HCT116 (cell line): ENCODE data around the gene GNL2. TPM values are rescaled to one million over a fixed set of nuclear protein-coding genes. Genes with fewer than 3 reads are reported as not detected.

Experiments used
- ATAC-seq: fragments of 200-7000 bp; cut with Tn5 transposase; 2 replicates; pipeline ENCODE4 v1.9.1; 2020; ENCODE audit warnings: mild to moderate bottlenecking, moderate library complexity
- BruUV-seq: library from RNA; stranded (reverse); fragments of 400-500 nt; replicated peaks from 2 replicates; lab custom pipeline; 2021; lab: Mats Ljungman, UMichigan
- CTCF ChIA-PET: fragments of 300-600 bp; sonication (Branson Sonifier 250); formaldehyde crosslinking; loops from one replicate; lab custom pipeline; 2021; ENCODE audit warnings: antibody characterized with exemption; lab: Charles Lee
- POLR2A ChIA-PET: fragments of 300-600, 350-600 bp; sonication (Branson Sonifier 250); formaldehyde crosslinking; loops from one replicate; lab custom pipeline; 2021; ENCODE audit warnings: antibody characterized with exemption; lab: Charles Lee
- RAD21 ChIA-PET, 2 experiments: fragments of 300-600 bp; sonication (Branson Sonifier 250); formaldehyde crosslinking; loops; one replicate each; lab custom pipeline; 2023; ENCODE audit warnings: low total read pairs in 2 of 2; ENCODE audit not compliant: uncharacterized antibody in 2 of 2, unreplicated experiment in 2 of 2, low non-redundant PET in 1 of 2; lab: Charles Lee
- DNase-seq: peaks from one replicate; pipeline ENCODE4 v3.0.0-alpha.2; 2010; ENCODE audit warnings: low read depth, low spot score
- H2AFZ ChIP-seq: fragments of 200-600 bp; shearing (Covaris generic), sonication (generic); 2 replicates; pipeline ENCODE4 v1.6.1; 2017; ENCODE audit warnings: low read depth, mixed run types, mixed read lengths, antibody characterized with exemption, low read length; ENCODE audit not compliant: poor library complexity, severe bottlenecking
- H3K27ac ChIP-seq: 2 replicates; pipeline ENCODE4 v1.5.1; 2012; ENCODE audit warnings: low read depth, low read length
- H3K27me3 ChIP-seq: fragments of 200-600 bp; sonication (generic); 2 replicates; pipeline ENCODE4 v1.6.1; 2016; ENCODE audit warnings: mixed run types, low read length, mixed read lengths; ENCODE audit not compliant: insufficient read depth
- H3K36me3 ChIP-seq, 2 experiments: fragments of 200-500 bp in 1 of 2; fragments of 200-600 bp in 1 of 2; sonication (Bioruptor generic) in 1 of 2; sonication (generic) in 1 of 2; 2 replicates each; pipeline versions ENCODE4 v1.5.1 to v1.6.1; 2014 to 2016; ENCODE audit warnings: low read length in 2 of 2, inconsistent platforms in 1 of 2, mixed read lengths in 1 of 2, mixed run types in 1 of 2; ENCODE audit not compliant: insufficient read depth in 2 of 2, control insufficient read depth in 1 of 2
- H3K4me1 ChIP-seq, 2 experiments: fragments of 200-600 bp in 1 of 2; sonication (generic) in 1 of 2; 2 replicates each; pipeline versions ENCODE4 v1.5.1 to v1.6.1; 2012 to 2017; ENCODE audit warnings: low read length in 2 of 2, inconsistent platforms in 1 of 2, mild to moderate bottlenecking in 1 of 2, mixed read lengths in 1 of 2, mixed run types in 1 of 2, moderate library complexity in 1 of 2; ENCODE audit not compliant: insufficient read depth in 2 of 2, control insufficient read depth in 1 of 2
- H3K4me2 ChIP-seq: fragments of 200-600 bp; sonication (generic); 2 replicates; pipeline ENCODE4 v1.6.1; 2017; ENCODE audit warnings: mixed run types, low read length, mixed read lengths
- H3K4me3 ChIP-seq, 2 experiments: fragments of 200-600 bp in 1 of 2; sonication (generic) in 1 of 2; replicated peaks in 1 of 2; 2 replicates each; pipeline ENCODE4 v1.5.1; 2011 to 2016; ENCODE audit warnings: low read length in 2 of 2, control low read depth in 1 of 2, low read depth in 1 of 2, mild to moderate bottlenecking in 1 of 2, mixed read lengths in 1 of 2, mixed run types in 1 of 2
- H3K79me2 ChIP-seq: fragments of 200-600 bp; sonication (generic); 2 replicates; pipeline ENCODE4 v1.6.1; 2017; ENCODE audit warnings: mild to moderate bottlenecking, mixed run types, low read length, moderate library complexity, mixed read lengths; ENCODE audit not compliant: insufficient read depth
- H3K9ac ChIP-seq: fragments of 200-600 bp; sonication (generic); 2 replicates; pipeline ENCODE4 v1.6.1; 2016; ENCODE audit warnings: low read length, mixed read lengths
- H3K9me2 ChIP-seq: fragments of 200-600 bp; sonication (generic), shearing (Covaris generic); 2 replicates; pipeline ENCODE4 v1.6.1; 2017; ENCODE audit warnings: mixed run types, mild to moderate bottlenecking, moderate library complexity; ENCODE audit not compliant: insufficient read depth
- H3K9me3 ChIP-seq, 2 experiments: fragments of 200-500 bp in 1 of 2; fragments of 200-600 bp in 1 of 2; sonication (Bioruptor generic) in 1 of 2; sonication (generic) in 1 of 2; 2 replicates each; pipeline ENCODE4 v1.6.1; 2014 to 2017; ENCODE audit warnings: low read length in 2 of 2, mixed read lengths in 2 of 2, inconsistent platforms in 1 of 2, low read depth in 1 of 2, mild to moderate bottlenecking in 1 of 2, mixed run types in 1 of 2, moderate library complexity in 1 of 2; ENCODE audit not compliant: control insufficient read depth in 1 of 2, insufficient read depth in 1 of 2
- H4K20me1 ChIP-seq: fragments of 200-600 bp; sonication (generic), shearing (Covaris generic); 2 replicates; pipeline ENCODE4 v1.6.1; 2017; ENCODE audit warnings: mixed run types, mild to moderate bottlenecking, moderate library complexity; ENCODE audit not compliant: insufficient read depth
- ATF3 ChIP-seq: IDR thresholded peaks from 2 replicates; pipeline ENCODE4 v1.6.1; 2012
- CBX3 ChIP-seq: IDR thresholded peaks from 2 replicates; pipeline ENCODE4 v1.6.1; 2012; ENCODE audit warnings: low read depth
- CEBPB ChIP-seq: IDR thresholded peaks from 2 replicates; pipeline ENCODE4 v1.6.1; 2012; ENCODE audit warnings: low read depth
- CTCF ChIP-seq, 3 experiments: fragments of 200-600 bp in 1 of 3; sonication (generic) in 1 of 3; IDR thresholded peaks in 2 of 3; conservative IDR thresholded peaks in 1 of 3; 2 replicates each; pipeline ENCODE4 v1.5.1; 2012 to 2017; ENCODE audit warnings: low read depth in 2 of 3, low read length in 2 of 3, antibody characterized with exemption in 1 of 3, borderline replicate concordance in 1 of 3, control low read depth in 1 of 3, mild to moderate bottlenecking in 1 of 3, mixed read lengths in 1 of 3, mixed run types in 1 of 3, moderate library complexity in 1 of 3; ENCODE audit not compliant: insufficient read depth in 1 of 3
- EGR1 ChIP-seq: IDR thresholded peaks from 2 replicates; pipeline ENCODE4 v1.6.1; 2012; ENCODE audit warnings: low read depth
- ELF1 ChIP-seq: IDR thresholded peaks from 2 replicates; pipeline ENCODE4 v1.6.1; 2012; ENCODE audit warnings: low read depth, borderline replicate concordance
- FOSL1 ChIP-seq: IDR thresholded peaks from 2 replicates; pipeline ENCODE4 v1.6.1; 2012; ENCODE audit warnings: low read depth
- JUND ChIP-seq: IDR thresholded peaks from 2 replicates; pipeline ENCODE4 v1.6.1; 2012
- POLR2A ChIP-seq: IDR thresholded peaks from 2 replicates; pipeline ENCODE4 v1.7.0; 2011; ENCODE audit warnings: borderline replicate concordance; ENCODE audit not compliant: insufficient read depth, insufficient read length; ENCODE audit errors: extremely low read depth
- POLR2AphosphoS5 ChIP-seq: IDR thresholded peaks from 2 replicates; pipeline ENCODE4 v1.6.1; 2011; ENCODE audit warnings: mild to moderate bottlenecking, low read depth, low read length, moderate library complexity
- REST ChIP-seq: IDR thresholded peaks from 2 replicates; pipeline ENCODE4 v1.6.1; 2012; ENCODE audit warnings: low read depth
- SIN3A ChIP-seq: IDR thresholded peaks from 2 replicates; pipeline ENCODE4 v1.6.1; 2012; ENCODE audit warnings: low read depth
- SP1 ChIP-seq: IDR thresholded peaks from 2 replicates; pipeline ENCODE4 v1.6.1; 2012; ENCODE audit warnings: low read depth
- SRF ChIP-seq: IDR thresholded peaks from 2 replicates; pipeline ENCODE4 v1.6.1; 2012; ENCODE audit warnings: low read depth
- TCF7L2 ChIP-seq: IDR thresholded peaks from 2 replicates; pipeline ENCODE4 v1.7.0; 2011; ENCODE audit warnings: borderline replicate concordance, inconsistent platforms; ENCODE audit not compliant: insufficient read depth, insufficient read length; ENCODE audit errors: extremely low read depth
- ZBTB33 ChIP-seq: IDR thresholded peaks from 2 replicates; pipeline ENCODE4 v1.6.1; 2011; ENCODE audit warnings: mild to moderate bottlenecking, low read length, moderate library complexity; ENCODE audit not compliant: insufficient replicate concordance; ENCODE audit errors: extremely low read depth
- ZFX ChIP-seq: fragments of 450-650 bp; IDR thresholded peaks from 2 replicates; pipeline ENCODE4 v1.6.1; 2017
- ZNF274 ChIP-seq: fragments of 200-500 bp; sonication (Bioruptor generic); IDR thresholded peaks from 2 replicates; pipeline ENCODE4 v1.6.1; 2014; ENCODE audit warnings: mild to moderate bottlenecking, low read depth, low read length, inconsistent platforms
- intact Hi-C: fragments of 100-400 bp; cut with micrococcal nuclease; formaldehyde crosslinking; loops from 2 replicates; pipeline ENCODE4 v1.10.0; 2022
- total RNA-seq: library from RNA; stranded (reverse); gene quantifications from one replicate; pipeline ENCODE4 v1.2.1, GENCODE V29; 2021; ENCODE audit not compliant: unreplicated experiment

The GNL2 gene
- total RNA-seq, 1 experiment from 2014 or later, result 79.2 TPM

- H3K27ac ChIP-seq, result no peak overlapping the region
- H4K20me1 ChIP-seq, result no peaks in the 10 kb centered on the region
- no peak for TF ChIP-seq FOSL1
- no peak for TF ChIP-seq CEBPB
- no peak for TF ChIP-seq ZFX
- TF ChIP-seq ZBTB33, result no peak
- TF ChIP-seq CTCF (IDR thresholded peaks at IDR 0.05 in 2 of 3, conservative IDR thresholded peaks at IDR 0.05 in 1 of 3; ENCODE audit: borderline replicate concordance in 1 of 3, insufficient read depth in 1 of 3, low read depth in 2 of 3, low read length in 2 of 3), result no peak
- no peak for TF ChIP-seq TCF7L2
- no peak for TF ChIP-seq ZNF274
- no peak for TF ChIP-seq POLR2AphosphoS5
- no peak for TF ChIP-seq REST
- no peak for TF ChIP-seq SRF
- no peak for TF ChIP-seq ELF1
- no peak for TF ChIP-seq SP1
- no peak for TF ChIP-seq SIN3A
- TF ChIP-seq ATF3, result no peak
- no peak for TF ChIP-seq JUND
- no peak for TF ChIP-seq POLR2A
- TF ChIP-seq CBX3, result no peak
- TF ChIP-seq EGR1, result no peak
- DNase-seq, result no peak
- no peaks in the 10 kb centered on the region for H3K79me2 ChIP-seq
- no TSS peak for BruUV-seq
- intact Hi-C loops, result no loop called here
- ChIA-PET CTCF (no interaction called here), POLR2A (no interaction called here), RAD21 (no interaction called here)
- H2AFZ ChIP-seq, result no peak overlapping the region
- H3K9ac ChIP-seq, result no peak overlapping the region
- H3K4me1 ChIP-seq, result no peaks in the 10 kb centered on the region
- no peak for ATAC-seq
- no peak overlapping the region for H3K4me2 ChIP-seq
- no peak overlapping the region for H3K4me3 ChIP-seq
- no peaks in the 10 kb centered on the region for H3K9me2 ChIP-seq
- peaks cover 20% of the 10 kb centered on the region; the same call in 1 of the 2 replicates for H3K27me3 ChIP-seq
- no peaks in the 10 kb centered on the region for H3K9me3 ChIP-seq
- H3K36me3 ChIP-seq, result no peaks in the 10 kb centered on the region
Observed at GRCh38 chr1:37641059-37641458, 45.3 kb upstream of the GNL2 start.
